Karpas-422 (cell line): ENCODE results near the gene KRT13. TPM values are rescaled to one million over a fixed set of nuclear protein-coding genes. Genes with fewer than 3 reads are reported as not detected.

Experiments used
- DNase-seq: peaks from one replicate; pipeline ENCODE4 v3.0.0-alpha.2; 2015
- H2AFZ ChIP-seq: fragments of 200-600 bp; sonication (generic); 2 replicates; pipeline ENCODE4 v1.6.1; 2014; ENCODE audit warnings: antibody characterized with exemption, low read length, mixed read lengths
- H3K27ac ChIP-seq: fragments of 200-600 bp; sonication (generic); 2 replicates; pipeline ENCODE4 v1.5.1; 2014; ENCODE audit warnings: mild to moderate bottlenecking, low read length, moderate library complexity
- H3K27me3 ChIP-seq: fragments of 200-600 bp; sonication (generic); 2 replicates; pipeline ENCODE4 v1.6.1; 2014; ENCODE audit warnings: low read length, mixed read lengths
- H3K36me3 ChIP-seq: fragments of 200-600 bp; sonication (generic); 2 replicates; pipeline ENCODE4 v1.6.1; 2014; ENCODE audit warnings: low read length, mixed read lengths; ENCODE audit not compliant: insufficient read depth
- H3K4me1 ChIP-seq: fragments of 200-600 bp; sonication (generic); 2 replicates; pipeline ENCODE4 v1.6.1; 2014; ENCODE audit warnings: mild to moderate bottlenecking, low read length, mixed read lengths
- H3K4me2 ChIP-seq: fragments of 200-600 bp; sonication (generic); 2 replicates; pipeline ENCODE4 v1.6.1; 2014; ENCODE audit warnings: low read length, low read depth, mild to moderate bottlenecking; ENCODE audit not compliant: poor library complexity, severe bottlenecking
- H3K4me3 ChIP-seq: fragments of 200-600 bp; sonication (generic); 2 replicates; pipeline ENCODE4 v1.5.1; 2014; ENCODE audit warnings: mild to moderate bottlenecking, antibody characterized with exemption, low read length, mixed read lengths
- H3K79me2 ChIP-seq: fragments of 200-600 bp; sonication (generic); 2 replicates; pipeline ENCODE4 v1.6.1; 2014; ENCODE audit warnings: mild to moderate bottlenecking, low read length, mixed read lengths
- H3K9ac ChIP-seq: fragments of 200-600 bp; sonication (generic); 2 replicates; pipeline ENCODE4 v1.6.0; 2014; ENCODE audit warnings: low read length
- H3K9me2 ChIP-seq: fragments of 200-600 bp; sonication (generic), shearing (Covaris generic); replicated peaks from 2 replicates; pipeline ENCODE4 v1.6.0; 2014; ENCODE audit warnings: mild to moderate bottlenecking, low read length, moderate library complexity; ENCODE audit not compliant: insufficient read depth
- H3K9me3 ChIP-seq: fragments of 300-700, 200-600 bp; sonication (generic); 2 replicates; pipeline ENCODE4 v1.6.1; 2014; ENCODE audit warnings: low read length, mixed read lengths
- H4K20me1 ChIP-seq: fragments of 200-600 bp; sonication (generic); 2 replicates; pipeline ENCODE4 v1.6.1; 2014; ENCODE audit warnings: mild to moderate bottlenecking, antibody characterized with exemption, low read length, low read depth; ENCODE audit not compliant: insufficient read depth
- total RNA-seq: library from RNA; depleted of rRNA; stranded (reverse); fragments of >200 nt; shearing (Covaris generic); gene quantifications from 2 replicates; pipeline ENCODE4 v1.2.3, GENCODE V29; 2014; ENCODE audit warnings: low replicate concordance

Gene KRT13
- total RNA-seq, 1 experiment from 2014 or later, result not detected

DNA sequence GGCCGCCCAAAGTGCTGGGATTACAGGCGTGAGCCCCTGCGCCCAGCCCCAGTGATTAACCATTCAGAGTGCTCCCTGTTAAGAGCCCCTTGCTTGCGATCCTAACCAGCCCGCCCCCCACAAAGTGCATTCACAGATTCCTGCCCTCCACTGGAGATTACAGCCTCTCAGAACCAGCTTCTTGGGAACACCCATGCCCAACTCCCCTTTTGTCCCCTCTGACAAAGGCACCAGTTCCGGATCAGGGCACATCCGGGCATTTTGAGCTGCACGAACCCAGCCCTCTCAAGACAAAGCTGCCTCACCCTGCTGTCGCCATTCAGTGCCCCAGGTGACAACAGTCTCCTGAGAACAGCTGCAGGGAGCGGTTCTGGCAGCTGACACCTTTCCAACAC is 23.5 kb upstream of the KRT13 start:
- H3K36me3 ChIP-seq, result no peaks in the 10 kb centered on the region
- H3K9me3 ChIP-seq, result no peaks in the 10 kb centered on the region
- no peaks in the 10 kb centered on the region for H3K27me3 ChIP-seq
- no peak overlapping the region for H3K4me2 ChIP-seq
- no peaks in the 10 kb centered on the region for H3K79me2 ChIP-seq
- no peaks in the 10 kb centered on the region for H3K4me1 ChIP-seq
- no peaks in the 10 kb centered on the region for H4K20me1 ChIP-seq
- DNase-seq, result no peak
- H3K9me2 ChIP-seq, result no peaks in the 10 kb centered on the region
- no peak overlapping the region for H2AFZ ChIP-seq
- no peak overlapping the region for H3K4me3 ChIP-seq
- H3K27ac ChIP-seq, result no peak overlapping the region
- H3K9ac ChIP-seq, result no peak overlapping the region

DNA sequence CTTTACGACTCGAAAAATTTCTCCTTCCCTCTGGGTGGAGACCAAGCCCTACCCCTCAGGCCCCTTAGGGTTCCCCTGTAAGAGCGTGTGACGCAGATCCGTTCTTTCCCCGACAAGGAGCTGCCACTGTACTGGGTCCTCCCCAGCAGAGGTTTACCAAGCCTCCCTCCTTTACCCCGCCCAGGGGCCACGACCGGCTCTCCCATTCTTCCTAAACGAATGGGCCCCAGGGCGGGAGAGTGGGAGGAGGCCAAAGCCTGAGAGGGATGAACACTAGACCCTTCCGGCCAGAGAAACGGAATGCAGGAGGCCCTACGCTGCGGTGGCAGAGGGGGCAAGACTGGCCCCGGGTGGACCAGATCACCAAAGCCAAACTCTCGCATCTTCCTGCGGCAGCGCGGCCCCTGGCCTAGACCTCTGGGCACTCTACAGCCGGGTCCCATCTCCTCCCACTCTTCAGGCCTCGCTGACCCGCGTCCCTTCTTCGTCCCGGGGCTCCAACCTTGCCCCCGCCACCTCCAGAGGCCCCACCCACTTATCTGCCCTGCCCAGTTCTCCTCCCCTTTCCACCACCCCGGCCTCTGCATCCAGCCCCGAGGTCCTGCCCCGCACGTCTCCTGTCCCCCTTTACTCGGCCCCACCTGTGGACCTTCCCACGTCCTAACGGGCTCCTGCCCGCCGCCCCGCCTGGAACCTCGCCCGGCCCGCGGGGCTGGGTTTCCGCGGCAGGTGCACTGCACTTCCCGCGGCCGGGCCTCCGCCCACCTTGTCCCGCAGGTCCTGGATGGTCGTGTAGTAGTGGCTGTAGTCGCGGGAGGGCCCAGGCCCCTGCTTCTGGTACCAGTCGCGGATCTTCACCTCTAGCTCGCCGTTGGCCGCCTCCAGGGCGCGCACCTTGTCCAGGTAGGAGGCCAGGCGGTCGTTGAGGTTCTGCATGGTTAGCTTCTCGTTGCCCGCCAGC is 21.9 kb upstream of the KRT13 start:
- no peaks in the 10 kb centered on the region for H3K9me2 ChIP-seq
- no peaks in the 10 kb centered on the region for H3K4me1 ChIP-seq
- H3K9ac ChIP-seq, result no peak overlapping the region
- no peak overlapping the region for H2AFZ ChIP-seq
- H3K4me3 ChIP-seq, result no peak overlapping the region
- H3K27me3 ChIP-seq, result no peaks in the 10 kb centered on the region
- no peaks in the 10 kb centered on the region for H3K79me2 ChIP-seq
- H3K4me2 ChIP-seq, result no peak overlapping the region
- H3K27ac ChIP-seq, result no peak overlapping the region
- no peaks in the 10 kb centered on the region for H3K36me3 ChIP-seq
- no peaks in the 10 kb centered on the region for H3K9me3 ChIP-seq
- DNase-seq, result no peak
- H4K20me1 ChIP-seq, result no peaks in the 10 kb centered on the region

DNA sequence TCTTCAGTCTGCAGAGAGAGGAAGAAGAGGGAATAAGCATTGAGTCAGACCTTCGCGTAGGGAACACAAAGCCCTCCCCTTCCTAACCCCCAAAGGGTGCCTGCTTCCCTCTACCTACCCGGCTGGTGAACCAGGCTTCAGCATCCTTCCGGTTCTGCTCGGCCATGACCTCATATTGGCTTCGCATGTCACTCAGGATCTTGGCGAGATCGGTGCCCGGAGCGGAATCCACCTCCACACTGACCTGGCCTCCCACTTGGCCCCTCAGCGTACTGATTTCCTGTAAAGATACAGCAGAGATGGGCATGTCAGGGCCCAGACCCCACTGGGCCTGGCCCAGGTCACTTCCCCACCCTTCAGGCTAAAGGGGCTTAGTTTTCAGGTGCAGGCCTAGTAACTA is 18.8 kb upstream of the KRT13 start:
- Histone ChIP-seq H3K4me3 (no peak overlapping the region), H3K9me3 (no peaks in the 10 kb centered on the region), H3K4me2 (no peak overlapping the region), H3K9me2 (no peaks in the 10 kb centered on the region), H2AFZ (no peak overlapping the region), H3K27me3 (no peaks in the 10 kb centered on the region), H3K9ac (no peak overlapping the region), H3K4me1 (no peaks in the 10 kb centered on the region), H3K36me3 (no peaks in the 10 kb centered on the region), H4K20me1 (no peaks in the 10 kb centered on the region), H3K27ac (no peak overlapping the region), H3K79me2 (no peaks in the 10 kb centered on the region)
- no peak for DNase-seq

DNA sequence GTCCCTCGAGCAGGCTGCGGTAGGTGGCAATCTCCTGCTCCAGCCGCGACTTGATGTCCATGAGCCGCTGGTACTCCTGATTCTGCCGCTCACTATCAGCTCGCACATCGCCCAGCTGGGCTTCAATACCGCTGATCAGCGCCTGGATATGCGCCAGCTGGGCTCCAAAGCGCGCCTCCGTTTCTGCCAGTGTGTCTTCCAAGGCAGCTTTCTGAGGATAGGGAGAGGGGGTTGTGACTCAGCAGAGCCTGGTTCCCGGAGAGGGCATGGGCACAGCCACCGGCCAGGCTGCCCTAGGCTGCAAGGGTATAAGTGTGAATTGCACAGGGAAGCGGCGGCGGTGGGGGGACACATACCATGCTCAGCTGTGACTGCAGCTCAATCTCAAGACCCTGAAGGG is 18.4 kb upstream of the KRT13 start:
- no peaks in the 10 kb centered on the region for H3K4me1 ChIP-seq
- H3K36me3 ChIP-seq, result no peaks in the 10 kb centered on the region
- no peak overlapping the region for H3K9ac ChIP-seq
- no peaks in the 10 kb centered on the region for H3K79me2 ChIP-seq
- no peaks in the 10 kb centered on the region for H3K9me2 ChIP-seq
- no peaks in the 10 kb centered on the region for H3K27me3 ChIP-seq
- no peak overlapping the region for H3K4me2 ChIP-seq
- H2AFZ ChIP-seq, result no peak overlapping the region
- no peak for DNase-seq
- H3K27ac ChIP-seq, result no peak overlapping the region
- H3K4me3 ChIP-seq, result no peak overlapping the region
- no peaks in the 10 kb centered on the region for H3K9me3 ChIP-seq
- no peaks in the 10 kb centered on the region for H4K20me1 ChIP-seq

DNA sequence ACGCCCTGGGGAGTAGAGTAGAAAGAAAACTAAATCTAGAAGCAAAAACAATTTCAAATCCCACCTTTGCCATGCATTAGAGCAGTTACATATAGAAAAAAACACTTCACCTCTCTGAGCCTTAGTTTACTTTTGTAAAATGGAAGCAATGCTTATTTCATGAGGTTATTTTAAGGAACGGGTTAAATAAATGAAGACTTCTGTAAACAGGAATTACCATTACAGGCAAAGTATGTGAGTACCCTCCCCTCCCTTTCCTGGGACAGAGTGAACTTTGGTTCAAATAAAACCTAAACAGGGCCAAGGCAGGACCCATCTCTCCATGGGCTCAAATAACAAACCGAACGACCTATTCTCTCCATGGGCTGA is 17.8 kb upstream of the KRT13 start:
- Histone ChIP-seq H3K4me3 (no peak overlapping the region), H3K4me1 (no peaks in the 10 kb centered on the region), H3K79me2 (no peaks in the 10 kb centered on the region), H3K27me3 (no peaks in the 10 kb centered on the region), H3K36me3 (no peaks in the 10 kb centered on the region), H3K9me2 (no peaks in the 10 kb centered on the region), H3K9me3 (no peaks in the 10 kb centered on the region), H3K9ac (no peak overlapping the region), H4K20me1 (no peaks in the 10 kb centered on the region), H3K4me2 (no peak overlapping the region), H2AFZ (no peak overlapping the region), H3K27ac (no peak overlapping the region)
- no peak for DNase-seq

DNA sequence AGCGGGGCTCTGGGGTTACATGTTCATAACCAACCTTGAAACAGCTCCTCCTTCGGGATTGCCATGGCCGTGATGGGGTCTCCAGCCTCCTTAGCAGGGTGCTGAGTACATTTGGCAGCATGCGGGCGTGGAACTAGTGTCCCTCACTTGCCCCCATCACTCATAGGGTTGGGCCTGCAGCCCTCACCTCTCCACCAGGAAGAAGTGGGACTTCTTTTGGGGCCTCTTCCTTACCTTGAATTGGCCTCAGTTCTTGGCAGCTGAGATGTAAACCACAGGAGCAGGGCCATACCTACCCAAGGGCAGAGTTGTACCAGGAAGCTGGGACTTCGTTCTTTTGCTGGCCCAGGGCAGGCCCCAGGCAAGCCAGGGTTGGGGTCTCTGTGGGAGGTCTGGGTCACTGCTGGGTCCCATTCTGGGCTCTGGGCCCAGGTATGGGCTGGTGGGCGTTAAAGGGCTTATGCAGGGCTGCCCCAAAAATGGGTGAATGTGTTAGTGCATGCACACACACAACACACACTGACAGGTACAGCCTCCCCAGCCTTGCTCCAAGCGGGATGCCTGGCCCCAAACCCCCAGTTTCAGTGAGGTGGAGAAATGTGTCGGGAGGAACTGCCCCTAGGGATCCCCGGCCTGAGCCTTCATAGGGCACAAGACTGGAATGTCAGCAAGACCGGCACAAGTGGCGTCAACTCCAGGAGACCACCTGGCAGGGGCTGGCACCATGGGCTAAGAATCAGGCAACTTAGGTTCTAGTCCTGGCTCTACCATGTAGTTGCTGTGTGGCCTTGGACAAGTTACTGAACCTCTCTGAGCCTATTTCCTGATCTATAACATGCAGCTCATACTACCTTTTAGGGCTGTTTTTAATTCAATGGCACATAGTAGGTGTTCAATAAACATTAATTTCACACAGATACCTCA is 17.2 kb upstream of the KRT13 start:
- no peaks in the 10 kb centered on the region for H3K36me3 ChIP-seq
- no peaks in the 10 kb centered on the region for H4K20me1 ChIP-seq
- no peaks in the 10 kb centered on the region for H3K9me3 ChIP-seq
- H3K27me3 ChIP-seq, result no peaks in the 10 kb centered on the region
- no peaks in the 10 kb centered on the region for H3K79me2 ChIP-seq
- H3K27ac ChIP-seq, result no peak overlapping the region
- no peak for DNase-seq
- no peaks in the 10 kb centered on the region for H3K4me1 ChIP-seq
- no peak overlapping the region for H3K4me3 ChIP-seq
- no peak overlapping the region for H2AFZ ChIP-seq
- H3K4me2 ChIP-seq, result no peak overlapping the region
- no peaks in the 10 kb centered on the region for H3K9me2 ChIP-seq
- no peak overlapping the region for H3K9ac ChIP-seq

DNA sequence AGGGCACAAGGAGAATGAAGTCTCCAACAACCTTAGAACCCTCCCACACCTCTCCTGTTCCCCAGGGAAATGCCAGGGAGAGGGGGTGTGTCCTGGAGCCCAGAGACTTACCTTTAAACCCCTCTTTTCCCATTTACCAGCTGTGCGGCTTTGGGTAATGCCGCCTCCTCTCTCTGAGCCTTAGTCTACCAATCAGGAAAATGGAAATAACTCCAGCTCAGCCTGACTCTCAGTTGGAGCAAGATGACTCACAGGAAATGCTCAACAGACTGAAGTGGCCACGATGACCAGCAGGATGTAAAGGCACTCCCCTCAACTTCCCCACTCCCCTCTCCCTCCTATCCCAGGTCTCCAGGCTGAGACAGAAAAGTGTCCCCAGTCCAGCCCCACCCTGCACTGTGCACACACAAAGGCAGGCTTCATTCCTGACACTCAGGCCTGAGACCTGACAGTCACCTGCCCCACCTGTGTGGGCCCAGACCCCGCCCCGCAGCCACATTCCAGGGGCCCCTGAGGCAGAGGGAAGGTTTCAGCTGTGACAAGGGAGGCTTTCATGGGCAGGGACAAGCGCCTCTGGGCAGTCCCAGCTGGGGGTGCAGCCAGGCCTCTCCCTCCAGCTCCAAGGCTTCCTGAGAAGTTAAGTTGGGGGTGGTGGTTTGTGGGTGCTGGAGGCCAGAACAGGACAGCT is 16.3 kb upstream of the KRT13 start:
- no peak overlapping the region for H3K4me3 ChIP-seq
- no peak overlapping the region for H3K4me2 ChIP-seq
- H3K9ac ChIP-seq, result no peak overlapping the region
- H3K79me2 ChIP-seq, result no peaks in the 10 kb centered on the region
- no peak overlapping the region for H3K27ac ChIP-seq
- H4K20me1 ChIP-seq, result no peaks in the 10 kb centered on the region
- H3K36me3 ChIP-seq, result no peaks in the 10 kb centered on the region
- DNase-seq, result no peak
- H2AFZ ChIP-seq, result no peak overlapping the region
- H3K27me3 ChIP-seq, result no peaks in the 10 kb centered on the region
- no peaks in the 10 kb centered on the region for H3K9me2 ChIP-seq
- H3K4me1 ChIP-seq, result no peaks in the 10 kb centered on the region
- H3K9me3 ChIP-seq, result no peaks in the 10 kb centered on the region
